Nephron (organoid): ENCODE measurements around the gene NRP1.
"Not testable (repeated sequence)": the region's sequence is repeated elsewhere in the genome, so short reads cannot be mapped to it uniquely, and the experiment has no call there.

Experiments used
- H3K27ac Mint-ChIP-seq, 3 experiments: 2 replicates each; pipeline ENCODE4 v1.8.0; 2020; ENCODE audit warnings: mixed read lengths in 3 of 3, mild to moderate bottlenecking in 2 of 3, moderate library complexity in 1 of 3
- H3K27me3 Mint-ChIP-seq: 2 replicates; pipeline ENCODE4 v1.8.0; 2021; ENCODE audit warnings: low read depth, mild to moderate bottlenecking, moderate library complexity, mixed read lengths
- H3K36me3 Mint-ChIP-seq: 2 replicates; pipeline ENCODE4 v1.8.0; 2020; ENCODE audit warnings: low read depth, mixed read lengths
- H3K4me1 Mint-ChIP-seq: 2 replicates; pipeline ENCODE4 v1.8.0; 2020; ENCODE audit warnings: mixed read lengths
- H3K4me3 Mint-ChIP-seq, 3 experiments: 2 replicates each; pipeline ENCODE4 v1.8.0; 2020; ENCODE audit warnings: mild to moderate bottlenecking in 3 of 3, mixed read lengths in 3 of 3, moderate library complexity in 2 of 3
- H3K9me3 Mint-ChIP-seq: 2 replicates; pipeline ENCODE4 v1.8.0; 2020; ENCODE audit warnings: mixed read lengths
- CTCF ChIP-seq, 3 experiments: fragments of 200-600 bp; sonication (generic); IDR thresholded peaks; one replicate each; pipeline ENCODE4 v1.5.0; 2021; ENCODE audit warnings: antibody characterized with exemption in 3 of 3; ENCODE audit not compliant: unreplicated experiment in 3 of 3

The NRP1 gene

GRCh38 chr10:33224251-33224965 lies 110.1 kb downstream of the NRP1 start:
- peaks cover 21% of the 10 kb centered on the region for H3K4me1 Mint-ChIP-seq
- H3K9me3 Mint-ChIP-seq, result no peaks in the 10 kb centered on the region
- H3K4me3 Mint-ChIP-seq, result no peak overlapping the region
- H3K27me3 Mint-ChIP-seq, result peaks cover 4% of the 10 kb centered on the region
- peaks cover 88% of the 10 kb centered on the region for H3K36me3 Mint-ChIP-seq
- no peak for TF ChIP-seq CTCF (IDR thresholded peaks at IDR 0.05; ENCODE audit: unreplicated experiment in 3 of 3)
- peak overlapping the region; percentile 31 to 72 (median 69) for H3K27ac Mint-ChIP-seq

GRCh38 chr10:33223326-33224000 lies 111.0 kb downstream of the NRP1 start:
- H3K9me3 Mint-ChIP-seq, result no peaks in the 10 kb centered on the region
- H3K4me3 Mint-ChIP-seq, result no peak overlapping the region
- no peak for TF ChIP-seq CTCF (IDR thresholded peaks at IDR 0.05; ENCODE audit: unreplicated experiment in 3 of 3)
- peaks cover 15% of the 10 kb centered on the region for H3K4me1 Mint-ChIP-seq
- peak overlapping the region; percentile 15 to 72 (median 69) for H3K27ac Mint-ChIP-seq
- H3K27me3 Mint-ChIP-seq, result peaks cover 4% of the 10 kb centered on the region
- peaks cover 90% of the 10 kb centered on the region for H3K36me3 Mint-ChIP-seq

- H3K9me3 Mint-ChIP-seq, H3K27me3 Mint-ChIP-seq, H3K4me3 Mint-ChIP-seq, H3K27ac Mint-ChIP-seq: not testable (repeated sequence)
- Mint-ChIP-seq H3K36me3 (peaks cover 92% of the 10 kb centered on the region), H3K4me1 (peaks cover 15% of the 10 kb centered on the region)
Measured at GRCh38 chr10:33222304-33222703, 112.2 kb downstream of the NRP1 start.

- no peaks in the 10 kb centered on the region for H3K4me1 Mint-ChIP-seq
- no peaks in the 10 kb centered on the region for H3K9me3 Mint-ChIP-seq
- no peak for TF ChIP-seq CTCF (IDR thresholded peaks at IDR 0.05; ENCODE audit: unreplicated experiment in 3 of 3)
- H3K27ac Mint-ChIP-seq, result no peak overlapping the region
- peaks cover 88% of the 10 kb centered on the region for H3K36me3 Mint-ChIP-seq
- no peak overlapping the region for H3K4me3 Mint-ChIP-seq
- H3K27me3 Mint-ChIP-seq, result no peaks in the 10 kb centered on the region
Measured at GRCh38 chr10:33217854-33218253, 116.6 kb downstream of the NRP1 start.

- no peak overlapping the region for H3K27ac Mint-ChIP-seq
- no peak for TF ChIP-seq CTCF (IDR thresholded peaks at IDR 0.05; ENCODE audit: unreplicated experiment in 3 of 3)
- no peak overlapping the region for H3K4me3 Mint-ChIP-seq
- H3K4me1 Mint-ChIP-seq, result no peaks in the 10 kb centered on the region
- H3K9me3 Mint-ChIP-seq, result no peaks in the 10 kb centered on the region
- H3K27me3 Mint-ChIP-seq, result no peaks in the 10 kb centered on the region
- peaks cover 87% of the 10 kb centered on the region for H3K36me3 Mint-ChIP-seq
Measured at GRCh38 chr10:33216661-33217427, 117.6 kb downstream of the NRP1 start.

GRCh38 chr10:33215635-33216034 lies 118.8 kb downstream of the NRP1 start:
- no peak for TF ChIP-seq CTCF (IDR thresholded peaks at IDR 0.05; ENCODE audit: unreplicated experiment in 3 of 3)
- H3K27ac Mint-ChIP-seq, result peak overlapping the region in 1 of 3 experiments; percentile 47
- H3K4me3 Mint-ChIP-seq, result no peak overlapping the region
- H3K9me3 Mint-ChIP-seq, result no peaks in the 10 kb centered on the region
- peaks cover 87% of the 10 kb centered on the region for H3K36me3 Mint-ChIP-seq
- H3K4me1 Mint-ChIP-seq, result peaks cover 8% of the 10 kb centered on the region
- no peaks in the 10 kb centered on the region for H3K27me3 Mint-ChIP-seq
